CD4-positive, alpha-beta T cell treated with Interleukin-6 at 100 ng/mL for 8 hours (primary cell): Measurements from ENCODE around the gene ANKRD12.
"Not testable (repeated sequence)": the region's sequence is repeated elsewhere in the genome, so short reads cannot be mapped to it uniquely, and the experiment has no call there.

Experiments
- DNase-seq: peaks from one replicate; pipeline ENCODE4 v3.0.0-alpha.2; 2020; ENCODE audit warnings: mixed read lengths, low spot score

ANKRD12 gene

GRCh38 chr18:9233771-9234440 is 97.3 kb downstream of the ANKRD12 start:
- DNase-seq = no peak

GRCh38 chr18:9234528-9234927 is 97.9 kb downstream of the ANKRD12 start:
- DNase-seq = no peak

- no peak for DNase-seq
These were observed 101.4 kb downstream of the ANKRD12 start for GRCh38 chr18:9237981-9238380.

- no peak for DNase-seq
These were observed 103.1 kb downstream of the ANKRD12 start for GRCh38 chr18:9239720-9240119.

- DNase-seq = no peak
These were observed 103.7 kb downstream of the ANKRD12 start for GRCh38 chr18:9240270-9240669.

- no peak for DNase-seq
These were observed 106.4 kb downstream of the ANKRD12 start for GRCh38 chr18:9243029-9243428.

GRCh38 chr18:9244376-9244775 is 107.8 kb downstream of the ANKRD12 start:
- DNase-seq = no peak

GRCh38 chr18:9248661-9249060 is 112.1 kb downstream of the ANKRD12 start:
- DNase-seq = no peak

GRCh38 chr18:9249254-9249653 is 112.7 kb downstream of the ANKRD12 start:
- DNase-seq = no peak

- no peak for DNase-seq
These were observed 122.6 kb downstream of the ANKRD12 start for GRCh38 chr18:9259173-9259572.

GRCh38 chr18:9260388-9261380 is 124.1 kb downstream of the ANKRD12 start:
- DNase-seq = no peak

- no peak for DNase-seq
These were observed 126.7 kb downstream of the ANKRD12 start for GRCh38 chr18:9263264-9263663.

GRCh38 chr18:9264797-9265196 is 128.2 kb downstream of the ANKRD12 start:
- DNase-seq = not testable (repeated sequence)

- DNase-seq = no peak
These were observed 136.6 kb downstream of the ANKRD12 start for GRCh38 chr18:9273221-9273620.

- no peak for DNase-seq
These were observed 139.3 kb downstream of the ANKRD12 start for GRCh38 chr18:9275890-9276289.

- DNase-seq = no peak
These were observed 141.4 kb downstream of the ANKRD12 start for GRCh38 chr18:9278028-9278427.

- no peak for DNase-seq
These were observed 144.3 kb downstream of the ANKRD12 start for GRCh38 chr18:9280849-9281248.

GRCh38 chr18:9281780-9282179 is 145.2 kb downstream of the ANKRD12 start:
- DNase-seq = no peak

- no peak for DNase-seq
These were observed 147.2 kb downstream of the ANKRD12 start for GRCh38 chr18:9283791-9284190.

GRCh38 chr18:9285604-9286003 is 149.0 kb downstream of the ANKRD12 start:
- DNase-seq = no peak

- DNase-seq = no peak
These were observed 150.5 kb downstream of the ANKRD12 start for GRCh38 chr18:9287036-9287435.

GRCh38 chr18:9289698-9290097 is 153.1 kb downstream of the ANKRD12 start:
- no peak for DNase-seq

- no peak for DNase-seq
These were observed 153.6 kb downstream of the ANKRD12 start for GRCh38 chr18:9290156-9290555.
